ENCODE results near the gene KRT39. TPM values are rescaled to one million over a fixed set of nuclear protein-coding genes. Genes with fewer than 3 reads are reported as not detected.

The KRT39 gene
- total and polyA plus RNA-seq, 4 donors = not detected

- Histone ChIP-seq H3K4me1 (ENCODE audit: control insufficient read depth in 4 of 4, insufficient read depth in 4 of 4, low read length in 3 of 4) (no peaks in the 10 kb centered on the region), H3K9me3 (ENCODE audit: control insufficient read depth in 4 of 4, low read length in 3 of 4) (no peaks in the 10 kb centered on the region), H3K27ac (ENCODE audit: low read depth in 1 of 2, low read length in 2 of 2) (no peak overlapping the region), H3K9ac (ENCODE audit: low read depth in 1 of 2, low read length in 2 of 2) (no peak overlapping the region), H3K36me3 (ENCODE audit: control insufficient read depth in 4 of 4, insufficient read depth in 3 of 4, low read depth in 1 of 4, low read length in 3 of 4) (no peaks in the 10 kb centered on the region), H3K27me3 (ENCODE audit: control insufficient read depth in 4 of 4, insufficient read depth in 4 of 4, low read length in 3 of 4) (peaks cover 0 to 4% (median 0%) of the 10 kb centered on the region in 4 donors), H3K4me3 (ENCODE audit: low read depth in 1 of 3, low read length in 3 of 3) (no peak overlapping the region)
- no peak for DNase-seq (ENCODE audit: low spot score)
- WGBS = 90% methylated on average over 13 of the region's 13 CpGs
- no peak for TF ChIP-seq GABPA (IDR thresholded peaks at IDR 0.05 in 1 of 2, conservative IDR thresholded peaks at IDR 0.05 in 1 of 2)
- no peak for TF ChIP-seq MAX (IDR thresholded peaks at IDR 0.05)
- no peak for TF ChIP-seq ATF3 (IDR thresholded peaks at IDR 0.05)
- TF ChIP-seq FOXA2 (IDR thresholded peaks at IDR 0.05) = no peak
Observed at GRCh38 chr17:40912486-40913210, 54.1 kb downstream of the KRT39 start.

- H3K27me3 ChIP-seq (ENCODE audit: control insufficient read depth in 4 of 4, insufficient read depth in 4 of 4, low read length in 3 of 4) = peaks cover 0 to 4% (median 0%) of the 10 kb centered on the region in 4 donors
- H3K9ac ChIP-seq (ENCODE audit: low read depth in 1 of 2, low read length in 2 of 2) = no peak overlapping the region
- no peaks in the 10 kb centered on the region for H3K9me3 ChIP-seq (ENCODE audit: control insufficient read depth in 4 of 4, low read length in 3 of 4)
- H3K27ac ChIP-seq (ENCODE audit: low read depth in 1 of 2, low read length in 2 of 2) = no peak overlapping the region
- H3K4me3 ChIP-seq (ENCODE audit: low read depth in 1 of 3, low read length in 3 of 3) = no peak overlapping the region
- DNase-seq (ENCODE audit: low spot score) = no peak
- no peaks in the 10 kb centered on the region for H3K36me3 ChIP-seq (ENCODE audit: control insufficient read depth in 4 of 4, insufficient read depth in 3 of 4, low read depth in 1 of 4, low read length in 3 of 4)
- H3K4me1 ChIP-seq (ENCODE audit: control insufficient read depth in 4 of 4, insufficient read depth in 4 of 4, low read length in 3 of 4) = no peaks in the 10 kb centered on the region
- TF ChIP-seq MAX (IDR thresholded peaks at IDR 0.05) (no peak), RXRA (IDR thresholded peaks at IDR 0.05) (no peak), HNF4A (conservative IDR thresholded peaks at IDR 0.05) (no peak), JUND (IDR thresholded peaks at IDR 0.05) (no peak), REST (IDR thresholded peaks at IDR 0.05) (no peak), SP1 (IDR thresholded peaks at IDR 0.05) (no peak), GABPA (IDR thresholded peaks at IDR 0.05 in 1 of 2, conservative IDR thresholded peaks at IDR 0.05 in 1 of 2) (no peak), ZBTB33 (IDR thresholded peaks at IDR 0.05) (no peak), RAD21 (IDR thresholded peaks at IDR 0.05) (no peak), YY1 (IDR thresholded peaks at IDR 0.05) (no peak), EGR1 (IDR thresholded peaks at IDR 0.05; ENCODE audit: low read depth in 2 of 2) (no peak), NR2F2 (IDR thresholded peaks at IDR 0.05) (no peak), FOXA2 (IDR thresholded peaks at IDR 0.05) (no peak), TAF1 (conservative IDR thresholded peaks at IDR 0.05) (no peak), HNF4G (IDR thresholded peaks at IDR 0.05) (no peak), FOXA1 (IDR thresholded peaks at IDR 0.05) (no peak)
- WGBS = 81% methylated on average over 3 of the region's 3 CpGs
Observed at GRCh38 chr17:40910441-40910841, 56.3 kb downstream of the KRT39 start.
